ENCODE data around the gene TTC39C. TPM values are rescaled to one million over a fixed set of nuclear protein-coding genes. Genes with fewer than 3 reads are reported as not detected.
A peak's percentile ranks its signal among the peaks of the same experiment; 100 is the strongest.
"Not testable (repeated sequence)": the region's sequence is repeated elsewhere in the genome, so short reads cannot be mapped to it uniquely, and the experiment has no call there.

TTC39C gene
- total RNA-seq, 2 donors from 2014 or later, result 8.5 to 8.7 TPM

- no peak for DNase-seq
- intact Hi-C loops (cut with DNase I, micrococcal nuclease), result no loop called here
Observed at GRCh38 chr18:24011123-24011917, 3.2 kb upstream of the TTC39C start.

GRCh38 chr18:24013051-24013450, 1.5 kb upstream of the TTC39C start:
- DNase-seq (no peak), ATAC-seq (no peak)
- intact Hi-C loops (cut with DNase I, micrococcal nuclease), result no loop called here

More at GRCh38 chr18:24011123-24011917, 3.2 kb upstream of the TTC39C start:
- ATAC-seq, result no peak

GRCh38 chr18:24014986-24015638, 558 bp downstream of the TTC39C start:
- ATAC-seq (peak; percentile 50), DNase-seq (peak; percentile 37 to 63)
- intact Hi-C loops (cut with DNase I, micrococcal nuclease), result no loop called here

GRCh38 chr18:24015639-24016631, 1.4 kb downstream of the TTC39C start:
- DNase-seq (no peak), ATAC-seq (no peak)
- intact Hi-C loops (cut with DNase I, micrococcal nuclease), result no loop called here

- ATAC-seq, result peak; percentile 49
- no peak for DNase-seq
- intact Hi-C loops (cut with DNase I, micrococcal nuclease), result no loop called here
Observed at GRCh38 chr18:24016643-24017042, 2.1 kb downstream of the TTC39C start.

- ATAC-seq (no peak), DNase-seq (no peak)
- intact Hi-C loops (cut with DNase I, micrococcal nuclease), result no loop called here
Observed at GRCh38 chr18:24018299-24018886, 3.8 kb downstream of the TTC39C start.

- intact Hi-C loops (cut with DNase I, micrococcal nuclease), result no loop called here
- no peak for ATAC-seq
- DNase-seq, result no peak
Observed at GRCh38 chr18:24019641-24020331, 5.2 kb downstream of the TTC39C start.

GRCh38 chr18:24021505-24021904, 7.0 kb downstream of the TTC39C start:
- ATAC-seq (no peak), DNase-seq (no peak)
- intact Hi-C loops (cut with DNase I, micrococcal nuclease), result no loop called here

GRCh38 chr18:24022161-24022560, 7.6 kb downstream of the TTC39C start:
- ATAC-seq (no peak), DNase-seq (no peak)
- intact Hi-C loops (cut with DNase I, micrococcal nuclease), result no loop called here

GRCh38 chr18:24023185-24023814, 8.7 kb downstream of the TTC39C start:
- no peak for DNase-seq
- no peak for ATAC-seq
- intact Hi-C loops (cut with DNase I, micrococcal nuclease), result no loop called here

GRCh38 chr18:24024425-24024824, 9.9 kb downstream of the TTC39C start:
- ATAC-seq (no peak), DNase-seq (no peak)
- intact Hi-C loops (cut with DNase I, micrococcal nuclease), result no loop called here

- DNase-seq, result peak in 1 of 2 donors; percentile 41
- ATAC-seq, result peak; percentile 97
- intact Hi-C loops (cut with DNase I, micrococcal nuclease), result no loop called here
Observed at GRCh38 chr18:24026457-24026856, 11.9 kb downstream of the TTC39C start.

GRCh38 chr18:24027156-24027827, 12.7 kb downstream of the TTC39C start:
- DNase-seq (no peak), ATAC-seq (no peak)
- intact Hi-C loops (cut with DNase I, micrococcal nuclease), result no loop called here

- DNase-seq; intact Hi-C loops (cut with DNase I, micrococcal nuclease); ATAC-seq: not testable (repeated sequence)
Observed at GRCh38 chr18:24028946-24029345, 14.4 kb downstream of the TTC39C start.

GRCh38 chr18:24031318-24031717, 16.8 kb downstream of the TTC39C start:
- intact Hi-C loops (cut with DNase I, micrococcal nuclease), result no loop called here
- DNase-seq (no peak), ATAC-seq (no peak)

- DNase-seq (no peak), ATAC-seq (no peak)
- intact Hi-C loops (cut with DNase I, micrococcal nuclease), result no loop called here
Observed at GRCh38 chr18:24031916-24032315, 17.4 kb downstream of the TTC39C start.

GRCh38 chr18:24033641-24034412, 19.3 kb downstream of the TTC39C start:
- peak; percentile 73 for ATAC-seq

More at GRCh38 chr18:24033641-24034412, 19.3 kb downstream of the TTC39C start:
- no peak for DNase-seq
- intact Hi-C loops (cut with DNase I, micrococcal nuclease), result no loop called here
